Skeletal muscle cell (primary cell): ENCODE results near the gene TUBB4A.

ENCODE experiments used
- DNase-seq: peaks from one replicate; pipeline ENCODE4 v3.0.0-alpha.2; 2010; ENCODE audit warnings: low read depth
- H3K4me3 ChIP-seq: 2 replicates; pipeline ENCODE4 v1.5.1; 2011; ENCODE audit warnings: low read depth, mild to moderate bottlenecking, control low read depth, low read length, moderate library complexity

Gene TUBB4A

DNA sequence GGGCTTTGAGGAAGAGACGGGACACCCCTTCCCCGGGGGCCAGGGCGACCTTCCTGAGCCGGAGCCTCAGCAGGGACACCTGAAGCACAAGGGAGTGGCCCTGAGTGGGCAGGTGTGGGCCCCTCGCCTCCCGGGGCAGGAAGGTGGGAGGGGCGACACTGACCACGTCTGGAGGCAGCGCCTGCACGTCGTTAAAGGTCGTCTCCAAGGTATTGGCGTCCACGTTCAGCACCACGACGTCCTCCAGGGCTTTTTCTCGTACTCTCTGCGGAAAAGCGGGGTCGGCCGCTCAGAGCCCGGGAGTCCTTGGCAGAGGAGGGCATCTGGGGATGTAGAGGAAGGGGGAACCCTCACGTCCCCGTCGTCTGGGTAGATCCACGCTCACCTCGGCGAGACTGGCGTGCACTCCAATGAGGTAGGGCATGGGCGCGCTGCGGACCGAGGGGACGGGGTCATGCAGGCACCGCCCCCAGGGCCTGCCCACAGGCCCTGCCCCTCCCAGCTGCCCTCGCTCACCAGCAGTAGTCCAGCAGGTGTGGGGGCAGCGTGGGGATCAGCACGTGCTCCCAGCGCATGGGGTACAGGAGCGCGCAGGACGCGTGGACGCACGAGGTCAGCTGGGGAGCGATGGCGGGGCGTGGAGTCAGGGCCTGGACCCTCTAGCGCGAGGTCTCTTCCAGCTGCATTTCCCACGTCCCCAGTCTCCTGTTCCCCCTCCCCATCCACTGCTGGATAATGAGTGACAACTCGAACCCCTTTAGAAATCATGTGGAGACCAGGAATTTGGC, 26.6 kb downstream of the TUBB4A start:
- H3K4me3 ChIP-seq = no peak overlapping the region

DNA sequence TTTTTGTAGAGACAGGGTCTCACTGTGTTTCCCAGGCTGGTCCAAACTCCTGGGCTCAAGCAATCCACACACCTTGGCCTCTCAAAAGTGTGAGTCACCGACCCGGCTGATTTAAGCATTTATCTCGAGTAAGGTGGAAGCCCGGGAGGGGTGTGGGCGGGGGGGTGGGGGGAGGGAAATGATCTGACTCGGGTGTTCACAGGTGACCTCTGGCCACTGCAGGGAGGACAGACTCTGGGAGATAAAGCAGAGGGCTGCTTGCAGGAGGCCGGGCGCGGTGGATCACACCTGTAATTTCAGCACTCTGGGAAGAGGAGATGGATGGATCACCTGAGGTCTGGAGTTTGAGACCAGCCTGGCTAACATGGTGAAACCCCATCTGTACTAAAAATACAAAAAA, 28.5 kb downstream of the TUBB4A start:
- H3K4me3 ChIP-seq = no peak overlapping the region
- DNase-seq = no peak

More for the DNA sequence above, 26.6 kb downstream of the TUBB4A start:
- no peak for DNase-seq

DNA sequence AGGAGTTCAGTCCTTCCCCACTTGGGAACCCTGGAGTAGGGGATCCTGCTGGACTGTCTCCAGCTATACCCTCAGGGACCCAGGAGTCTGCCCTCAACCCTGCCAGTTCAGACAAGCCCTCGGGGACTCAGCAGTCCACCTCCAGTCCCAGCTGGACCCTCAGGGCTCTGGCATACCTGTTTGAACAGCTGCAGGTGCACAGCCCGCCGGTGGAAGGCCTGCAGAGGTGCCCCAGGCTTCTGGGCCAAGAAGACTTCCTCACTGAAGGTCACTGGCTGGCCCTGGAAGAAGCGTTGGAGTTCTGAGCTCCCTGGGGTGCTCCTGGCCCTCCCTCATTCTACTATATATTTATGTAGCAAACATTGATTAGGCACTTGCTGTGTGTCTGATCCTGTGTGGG, 29.4 kb downstream of the TUBB4A start:
- no peak for DNase-seq

DNA sequence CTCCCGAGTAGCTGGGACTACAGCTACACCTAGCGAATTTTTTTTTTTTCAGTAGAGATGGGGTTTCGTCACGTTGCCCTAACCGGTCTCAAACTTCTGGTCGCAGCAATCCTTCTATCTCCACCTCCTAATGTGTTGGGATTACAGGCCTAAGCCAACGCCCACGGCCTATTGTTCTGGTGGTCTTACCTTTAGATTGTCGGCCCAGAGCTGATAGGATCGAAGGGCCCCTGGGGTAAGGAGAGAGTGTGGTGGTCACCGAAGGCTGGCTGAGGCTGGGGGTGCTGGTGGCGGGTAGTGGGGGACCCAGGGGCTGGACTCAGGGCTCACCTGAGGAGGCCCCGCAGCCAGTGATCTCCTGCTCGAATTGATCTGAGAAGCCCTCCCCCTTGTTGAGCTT, 31.0 kb downstream of the TUBB4A start:
- H3K4me3 ChIP-seq = no peak overlapping the region
- DNase-seq = no peak

More for the DNA sequence above, 29.4 kb downstream of the TUBB4A start:
- no peak overlapping the region for H3K4me3 ChIP-seq

DNA sequence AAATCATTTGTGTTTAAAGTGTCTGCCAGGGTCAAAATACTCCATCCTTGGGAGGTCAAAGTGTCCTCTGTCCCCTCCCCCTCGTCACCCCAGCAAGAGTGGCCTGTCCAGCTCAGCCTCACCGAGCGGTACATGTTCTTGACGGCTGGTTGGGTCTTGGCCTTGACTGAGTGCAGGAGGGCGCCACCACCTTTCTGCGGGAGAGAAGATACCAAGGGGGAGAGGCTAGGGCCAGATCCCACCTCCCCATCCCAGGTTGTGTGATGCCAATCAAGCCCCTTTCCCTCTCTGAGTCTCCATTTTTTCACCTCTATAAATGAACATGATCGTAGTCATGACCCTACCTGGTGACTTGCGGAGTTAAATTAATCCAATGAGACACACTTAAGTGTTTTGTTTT, 31.9 kb downstream of the TUBB4A start:
- no peak overlapping the region for H3K4me3 ChIP-seq
- no peak for DNase-seq

DNA sequence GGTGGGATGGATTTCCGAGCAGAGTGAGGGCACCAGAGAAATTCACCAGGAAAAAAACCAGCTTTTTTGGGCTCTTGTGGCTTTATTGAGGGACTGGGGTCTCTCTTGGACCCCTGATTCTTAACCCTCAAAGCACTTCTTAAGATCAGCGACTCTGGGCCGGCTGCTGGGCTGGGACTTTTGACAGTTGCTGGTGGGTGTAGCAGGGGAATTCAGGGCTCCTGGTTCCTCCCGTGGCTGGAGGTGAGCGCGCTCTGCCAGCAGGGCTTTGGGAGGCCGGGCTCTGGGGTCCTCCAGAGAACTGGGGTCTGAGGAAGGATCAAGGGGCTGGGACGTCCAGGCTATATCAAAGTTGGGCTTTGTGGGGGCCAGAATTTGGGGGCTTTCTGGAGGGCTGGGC, 34.7 kb downstream of the TUBB4A start:
- H3K4me3 ChIP-seq = no peak overlapping the region
- DNase-seq = no peak

DNA sequence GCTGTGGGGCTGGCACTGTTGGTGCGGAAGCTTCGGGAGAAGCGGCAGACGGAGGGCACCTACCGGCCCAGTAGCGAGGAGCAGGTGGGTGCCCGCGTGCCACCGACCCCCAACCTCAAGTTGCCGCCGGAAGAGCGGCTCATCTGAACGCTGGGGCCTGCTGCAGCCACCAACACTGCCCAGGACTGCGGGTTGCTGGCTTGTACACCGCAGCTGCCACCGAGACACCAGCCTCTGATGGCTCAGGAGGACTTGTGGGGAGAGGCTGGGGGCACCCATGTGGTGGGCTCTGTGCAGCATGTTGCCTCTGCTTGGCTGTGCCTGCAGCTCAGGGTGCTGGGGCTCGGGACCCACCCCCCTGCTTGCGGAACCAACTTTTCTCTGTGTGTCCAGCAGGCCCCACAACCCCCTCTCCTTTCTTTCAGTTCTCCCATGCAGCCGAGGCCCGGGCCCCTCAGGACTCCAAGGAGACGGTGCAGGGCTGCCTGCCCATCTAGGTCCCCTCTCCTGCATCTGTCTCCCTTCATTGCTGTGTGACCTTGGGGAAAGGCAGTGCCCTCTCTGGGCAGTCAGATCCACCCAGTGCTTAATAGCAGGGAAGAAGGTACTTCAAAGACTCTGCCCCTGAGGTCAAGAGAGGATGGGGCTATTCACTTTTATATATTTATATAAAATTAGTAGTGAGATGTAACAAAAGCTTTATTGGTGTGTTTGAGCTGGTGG, 35.4 kb downstream of the TUBB4A start:
- no peak for DNase-seq
- H3K4me3 ChIP-seq = no peak overlapping the region

DNA sequence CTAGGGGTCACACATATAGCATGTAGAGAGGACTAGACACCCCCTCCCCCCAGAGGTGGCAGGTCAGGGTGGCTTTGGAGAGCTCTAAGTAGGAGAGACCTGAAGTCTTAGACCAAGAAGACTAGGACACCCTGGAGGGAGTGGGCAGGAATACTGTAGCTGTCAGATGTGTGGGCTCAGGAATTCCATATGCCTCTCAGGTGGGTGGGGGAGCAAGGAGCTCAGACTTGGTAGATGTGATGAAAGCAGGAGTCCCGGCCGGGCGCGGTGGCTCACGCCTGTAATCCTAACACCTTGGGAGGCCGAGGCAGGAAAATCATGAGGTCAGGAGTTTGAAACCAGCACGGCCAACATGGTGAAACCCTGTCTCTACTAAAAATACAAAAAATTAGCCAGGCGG, 36.4 kb downstream of the TUBB4A start:
- no peak overlapping the region for H3K4me3 ChIP-seq
- DNase-seq = no peak

DNA sequence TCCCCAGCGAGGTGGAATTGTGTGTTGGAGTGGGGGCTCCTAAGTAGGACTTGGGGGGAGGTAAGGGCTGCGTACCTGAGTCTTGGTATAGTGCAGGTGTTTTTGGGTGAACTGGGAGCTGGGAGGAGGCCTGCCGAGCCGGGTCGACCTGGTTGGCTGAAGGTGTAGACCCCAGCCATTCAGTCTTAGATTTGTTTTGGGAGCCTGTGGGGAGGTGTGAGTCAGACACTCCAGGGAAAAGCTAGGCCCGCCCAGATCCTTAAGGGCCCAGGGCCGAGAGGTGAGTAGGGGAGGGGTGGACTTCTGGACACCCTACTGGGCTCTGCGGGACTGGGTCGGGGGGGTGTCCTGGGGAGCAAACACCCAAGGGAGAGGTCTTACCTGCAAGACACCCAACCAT, 37.1 kb downstream of the TUBB4A start:
- DNase-seq = no peak
- H3K4me3 ChIP-seq = no peak overlapping the region

DNA sequence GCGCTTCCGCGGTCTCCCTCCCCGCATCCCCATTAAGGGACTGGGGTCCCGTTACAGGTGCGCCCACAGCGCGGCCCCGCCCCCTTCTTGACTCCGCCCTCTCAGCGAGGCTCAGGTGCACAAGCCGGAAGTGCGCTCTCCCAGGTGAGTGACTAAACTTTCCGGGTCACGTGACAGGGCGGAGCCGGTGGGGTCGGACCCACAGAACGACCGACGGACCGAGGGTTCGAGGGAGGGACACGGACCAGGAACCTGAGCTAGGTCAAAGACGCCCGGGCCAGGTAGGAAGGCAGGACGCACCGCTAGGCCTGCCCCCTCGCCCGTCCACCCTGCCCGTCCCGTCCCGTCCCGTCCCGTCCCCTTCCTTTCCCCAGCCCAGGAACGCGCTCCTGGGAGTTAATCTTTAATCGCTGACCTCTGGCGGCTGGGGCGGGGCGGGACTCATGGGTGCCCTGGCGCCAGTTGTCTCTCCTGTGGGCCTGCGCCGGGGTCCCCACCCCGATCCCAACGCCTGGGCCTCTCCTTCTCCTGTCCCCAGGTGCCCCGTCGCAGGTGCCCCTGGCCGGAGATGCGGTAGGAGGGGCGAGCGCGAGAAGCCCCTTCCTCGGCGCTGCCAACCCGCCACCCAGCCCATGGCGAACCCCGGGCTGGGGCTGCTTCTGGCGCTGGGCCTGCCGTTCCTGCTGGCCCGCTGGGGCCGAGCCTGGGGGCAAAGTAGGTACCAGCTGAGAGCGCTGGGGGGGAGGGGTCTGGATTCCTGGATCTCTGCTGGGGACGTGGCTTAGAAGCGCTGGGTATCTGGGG, 37.8 kb downstream of the TUBB4A start, which contains the start of gene CRB3:
CRB3 (plus strand) TSS at position 202 of the 804 bp plus-strand sequence; CDS start at position 633, 431 bp downstream.
- no peak within 1 kb of the TSS for H3K4me3 ChIP-seq
- no peak for DNase-seq

DNA sequence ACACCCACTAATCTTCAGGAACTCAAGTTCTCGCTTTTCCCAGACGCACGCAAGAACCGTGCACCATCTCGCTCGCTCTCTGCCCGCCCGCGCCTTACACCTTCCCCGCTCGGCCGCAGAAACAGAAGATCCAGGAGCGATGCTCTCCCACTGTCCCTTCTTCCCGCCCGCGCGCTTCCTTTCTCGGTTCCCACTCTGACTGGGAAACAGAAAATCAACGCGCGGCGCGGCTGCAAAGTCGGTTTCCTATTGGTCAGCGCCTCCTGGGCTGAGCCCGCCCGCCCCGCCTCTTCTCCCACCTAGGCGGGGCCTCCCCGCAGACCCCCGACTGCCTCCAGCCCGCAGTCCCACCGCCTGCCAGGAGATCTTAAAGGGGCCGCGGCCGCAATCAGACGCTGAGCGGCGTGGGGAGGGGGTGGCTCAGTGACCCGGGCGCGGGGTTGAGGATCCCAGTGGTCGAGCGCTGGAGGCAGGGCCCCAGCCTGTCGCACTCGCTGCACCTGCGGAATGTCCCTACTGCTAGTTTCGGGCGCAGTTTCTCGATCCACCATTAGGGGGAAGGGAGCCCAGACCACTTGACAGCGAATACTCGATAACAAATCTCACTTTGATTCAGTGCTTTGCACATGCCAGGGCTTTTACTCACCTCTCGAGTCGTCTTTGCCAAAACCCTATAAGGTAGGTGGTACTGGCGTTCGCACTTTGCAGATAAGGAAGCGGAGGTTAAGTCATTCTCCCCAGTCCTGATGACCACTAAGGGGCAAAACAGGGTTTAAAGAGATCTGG, 41.8 kb downstream of the TUBB4A start:
- DNase-seq = peak; percentile 94
- peak overlapping the region; percentile 68 for H3K4me3 ChIP-seq

DNA sequence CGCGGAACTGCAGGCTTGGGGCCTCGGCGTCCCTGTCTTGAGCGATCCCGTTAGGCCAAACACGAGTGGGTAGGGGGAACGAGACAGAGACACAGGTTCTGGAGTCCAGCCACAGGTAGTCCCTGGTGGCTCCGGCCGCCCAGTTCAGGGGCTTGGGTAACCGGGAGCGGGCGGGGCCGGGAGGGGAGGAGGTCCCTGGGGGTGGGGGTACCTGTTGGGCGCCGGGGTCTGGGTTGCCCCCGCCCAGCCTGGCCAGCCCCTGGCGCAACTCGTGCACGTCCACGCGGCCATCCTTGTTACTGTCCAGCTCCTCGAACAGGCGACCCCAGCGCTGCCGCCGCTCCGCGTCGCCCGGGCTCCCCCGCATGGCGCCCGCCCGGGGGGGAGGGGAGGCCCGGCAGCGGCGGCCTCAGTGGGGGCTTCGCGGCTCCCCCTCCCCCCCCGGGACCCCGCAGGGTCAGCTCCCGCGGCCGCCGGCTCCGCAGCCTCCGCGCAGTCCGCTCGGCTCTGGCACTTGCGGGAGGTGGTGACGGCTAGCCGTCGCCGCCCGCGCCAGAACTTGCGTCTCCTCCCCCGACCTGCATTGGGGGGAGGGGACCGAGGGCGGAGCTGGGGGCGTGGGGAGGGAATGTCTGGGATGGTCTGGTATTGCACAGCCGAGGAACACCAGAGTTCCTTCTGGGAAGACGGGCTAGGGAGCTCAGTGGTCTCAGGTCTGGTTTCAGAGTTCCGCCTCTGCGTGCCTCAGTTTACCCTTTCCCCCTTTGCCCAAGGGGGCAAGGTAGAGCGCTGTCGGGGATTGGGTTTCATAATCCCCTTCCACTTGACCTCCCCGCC, 42.6 kb downstream of the TUBB4A start, which contains the start of gene SLC25A23:
SLC25A23 (minus strand) TSS at position 531 of the 837 bp plus-strand sequence; CDS start at position 367, 164 bp downstream.
- H3K4me3 ChIP-seq = peak within 1 kb of the TSS; percentile 68
- peak; percentile 39 for DNase-seq

DNA sequence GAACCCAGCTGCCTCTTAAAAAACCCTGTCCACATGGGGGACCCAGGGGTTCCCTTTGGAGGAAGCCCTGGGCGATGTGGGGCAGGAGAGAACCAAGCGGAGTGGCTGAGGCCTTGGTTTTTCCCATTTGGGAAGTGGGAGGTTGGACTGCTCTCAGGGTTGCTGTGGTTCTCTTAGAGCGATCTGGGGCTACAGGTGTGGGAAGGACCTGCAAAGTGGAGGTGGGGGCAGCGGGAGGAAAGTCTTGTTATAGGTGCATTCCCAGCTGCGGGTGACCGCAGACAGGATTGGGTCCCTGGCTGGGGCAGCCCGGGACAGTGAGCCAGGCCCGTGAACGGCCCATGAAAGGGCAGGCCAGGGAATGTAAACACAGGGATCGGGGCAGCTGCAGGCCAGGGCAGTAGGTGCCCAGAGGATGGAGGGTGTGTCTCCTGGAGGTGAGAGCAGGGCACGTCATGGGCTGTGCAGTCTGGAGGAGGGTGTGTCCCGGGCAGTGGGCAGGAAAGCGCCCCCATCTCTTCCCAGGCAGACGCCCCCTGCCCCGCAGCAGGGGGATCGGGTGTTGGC, 43.3 kb downstream of the TUBB4A start:
- no peak for DNase-seq
- H3K4me3 ChIP-seq = peak overlapping the region; percentile 68

DNA sequence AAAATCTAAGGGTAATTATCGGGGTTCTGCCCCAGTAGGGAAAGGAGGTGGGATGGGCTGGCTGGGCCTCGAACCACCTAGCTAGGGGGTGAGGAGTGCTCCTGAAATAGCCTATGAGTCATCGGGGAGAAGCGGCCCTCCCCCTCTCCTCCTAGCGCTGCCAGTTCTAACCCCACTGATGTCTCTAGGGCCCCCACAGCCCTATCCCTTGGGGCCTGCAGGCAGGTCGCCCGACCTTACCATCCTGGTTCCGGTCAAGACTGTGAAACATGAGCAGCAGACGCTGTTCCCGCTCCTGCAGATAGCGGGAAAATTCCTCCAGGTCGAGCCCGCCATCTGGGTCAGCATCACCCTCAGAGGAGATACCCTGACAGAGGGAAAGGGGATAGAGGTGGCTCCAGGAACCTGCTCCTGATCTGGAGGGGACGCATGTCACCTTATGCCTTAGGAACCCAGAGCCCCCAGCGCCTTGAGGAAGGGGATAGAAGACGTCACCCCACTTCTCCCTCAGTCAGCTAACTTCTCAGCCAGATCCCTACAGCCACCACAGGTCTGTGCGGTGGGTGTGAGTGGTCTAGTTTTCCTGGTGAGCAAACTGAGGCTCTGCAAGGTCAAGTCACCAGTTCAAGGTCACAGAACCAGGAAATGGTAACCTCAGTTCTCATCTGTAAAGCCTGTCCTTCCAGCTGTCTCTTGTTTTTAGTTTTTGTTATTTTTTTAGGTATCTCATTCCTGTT, 44.0 kb downstream of the TUBB4A start:
- no peak for DNase-seq
- no peak overlapping the region for H3K4me3 ChIP-seq

DNA sequence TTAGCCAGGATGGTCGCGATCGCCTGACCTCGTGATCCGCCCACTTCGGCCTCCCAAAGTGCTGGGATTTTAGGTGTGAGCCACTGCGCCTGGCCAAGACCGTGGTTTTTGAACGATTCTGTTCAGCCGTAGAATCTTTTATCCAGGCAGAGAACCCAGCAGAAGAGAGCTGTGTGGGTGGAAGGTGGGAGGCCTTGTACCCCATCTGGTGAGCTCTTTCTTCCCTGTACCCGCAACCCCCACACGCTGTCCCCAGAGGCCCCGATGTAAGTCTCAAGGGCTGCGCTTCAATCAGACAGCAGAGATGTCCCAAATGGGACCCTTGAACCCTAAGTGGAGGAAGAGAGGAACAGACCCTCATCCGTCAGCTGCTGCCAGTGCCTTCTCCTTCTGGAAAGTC, 46.2 kb downstream of the TUBB4A start:
- no peak overlapping the region for H3K4me3 ChIP-seq
- no peak for DNase-seq

DNA sequence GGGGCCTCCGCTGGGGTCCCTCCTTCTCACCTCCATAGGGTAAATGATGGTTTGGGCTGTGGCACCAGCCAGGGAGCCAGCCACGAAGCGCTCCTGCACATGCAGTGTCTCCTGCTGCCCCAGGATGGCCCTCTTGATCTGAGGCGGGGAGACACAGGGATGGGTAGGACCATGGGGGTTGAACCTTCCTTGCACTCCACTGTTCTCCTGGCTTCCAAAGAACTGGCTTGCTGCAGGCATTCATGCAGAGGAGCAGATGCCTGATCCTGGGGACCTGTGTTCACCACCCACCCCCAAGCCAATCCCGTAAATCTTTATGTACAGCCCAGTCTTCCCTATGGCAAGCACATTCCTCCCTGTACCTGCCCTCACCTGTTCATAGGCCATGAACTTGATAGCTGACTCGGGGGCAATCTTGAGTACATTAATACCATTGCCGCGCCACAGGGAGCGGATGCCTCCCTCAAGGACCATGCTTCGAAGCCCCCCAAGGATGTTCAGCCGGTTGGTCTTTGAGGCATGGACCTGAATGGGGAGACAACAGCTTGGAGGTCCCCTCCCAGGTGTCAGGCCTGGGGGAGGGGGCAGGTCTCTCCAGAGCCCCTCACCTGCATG, 48.1 kb downstream of the TUBB4A start:
- DNase-seq = no peak
- H3K4me3 ChIP-seq = no peak overlapping the region

DNA sequence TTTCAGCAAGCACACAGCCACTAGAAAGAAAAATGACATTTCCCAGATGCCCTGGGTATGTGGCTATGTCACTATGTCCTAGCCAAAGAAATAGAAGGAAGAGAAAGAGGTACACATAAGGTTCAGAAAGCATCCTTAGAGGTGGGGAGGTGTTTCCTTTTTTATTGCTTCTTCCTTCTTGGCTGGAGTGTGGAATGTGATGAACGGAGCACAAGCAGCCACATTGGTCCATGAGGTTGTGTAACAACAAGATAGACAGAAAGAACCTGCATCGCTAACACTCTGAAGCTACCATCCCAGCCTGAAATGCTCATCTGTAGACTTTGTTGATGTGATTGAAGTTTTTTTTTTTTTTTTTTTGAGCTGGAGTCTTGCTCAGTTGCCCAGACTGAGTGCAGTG, 49.2 kb downstream of the TUBB4A start:
- no peak for DNase-seq

More for the DNA sequence above, 49.2 kb downstream of the TUBB4A start:
- no peak overlapping the region for H3K4me3 ChIP-seq
